ENCODE measurements around the gene NEDD4L. TPM values are rescaled to one million over a fixed set of nuclear protein-coding genes. Genes with fewer than 3 reads are reported as not detected.

NEDD4L gene
- total and polyA plus RNA-seq, 4 donors = 40.2 to 308 (median 148) TPM

DNA sequence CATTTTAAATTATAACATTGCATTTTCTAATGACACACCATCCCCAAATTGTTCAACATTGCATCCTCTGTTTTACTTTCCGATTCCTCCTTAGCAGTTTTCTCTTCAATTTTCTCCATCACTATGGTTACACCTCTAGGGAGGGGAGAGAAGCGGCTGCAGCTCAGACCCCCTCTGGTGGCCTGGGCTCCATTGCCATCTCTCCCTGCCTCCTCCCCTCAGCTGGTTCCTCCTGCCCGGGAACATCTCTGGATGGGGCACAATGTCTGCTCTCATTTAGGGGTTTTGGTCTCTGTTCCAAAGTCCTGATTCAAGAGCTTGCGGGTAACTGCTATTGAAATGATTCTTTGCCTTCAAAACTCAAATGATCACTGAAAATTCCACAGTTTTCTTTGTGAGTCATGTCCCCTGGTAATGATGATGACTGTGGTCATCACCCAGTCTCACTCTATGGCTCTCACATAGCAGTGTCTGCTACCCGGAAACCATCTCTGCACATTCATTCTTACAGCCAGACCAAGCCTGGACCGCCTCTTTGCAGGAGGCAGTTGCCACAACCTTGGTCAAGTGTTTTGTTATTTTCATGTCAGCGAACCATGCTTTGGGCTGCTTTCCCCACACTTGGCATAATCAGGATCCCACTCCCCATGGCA, 321.0 kb downstream of the NEDD4L start:
- 95 to 96% methylated on average over 7 of the region's 7 CpGs for WGBS, 2 donors
- DNase-seq (no peak), ATAC-seq (ENCODE audit: insufficient read depth, low FRiP score) (no peak)
- Histone ChIP-seq H3K27ac (ENCODE audit: low read depth in 1 of 2, low read length in 1 of 2) (no peak overlapping the region), H3K36me3 (ENCODE audit: control insufficient read depth in 4 of 4, insufficient read depth in 4 of 4, low read length in 4 of 4) (peaks cover 5 to 21% (median 14%) of the 10 kb centered on the region in 4 donors), H3K4me1 (ENCODE audit: control insufficient read depth in 5 of 5, insufficient read depth in 5 of 5, low read length in 5 of 5) (peaks cover 3 to 20% (median 8%) of the 10 kb centered on the region in 5 donors), H3K4me3 (no peak overlapping the region), H3K27me3 (ENCODE audit: control insufficient read depth in 3 of 3, insufficient read depth in 3 of 3, low read length in 2 of 3) (no peaks in the 10 kb centered on the region), H3K9ac (ENCODE audit: insufficient read depth in 1 of 2, low read length in 2 of 2) (no peak overlapping the region), H3K9me3 (ENCODE audit: control insufficient read depth in 4 of 4, insufficient read depth in 3 of 4, low read length in 3 of 4) (no peaks in the 10 kb centered on the region)
- TF ChIP-seq CTCF (IDR thresholded peaks at IDR 0.05; ENCODE audit: control extremely low read depth, extremely low read depth) = no peak

- Histone ChIP-seq H3K27me3 (ENCODE audit: control insufficient read depth in 3 of 3, insufficient read depth in 3 of 3, low read length in 2 of 3) (no peaks in the 10 kb centered on the region), H3K4me3 (no peak overlapping the region), H3K4me1 (ENCODE audit: control insufficient read depth in 5 of 5, insufficient read depth in 5 of 5, low read length in 5 of 5) (peaks cover 0 to 3% (median 0%) of the 10 kb centered on the region in 5 donors), H3K9ac (ENCODE audit: insufficient read depth in 1 of 2, low read length in 2 of 2) (no peak overlapping the region), H3K36me3 (ENCODE audit: control insufficient read depth in 4 of 4, insufficient read depth in 4 of 4, low read length in 4 of 4) (peaks cover 5 to 34% (median 20%) of the 10 kb centered on the region in 4 donors), H3K9me3 (ENCODE audit: control insufficient read depth in 4 of 4, insufficient read depth in 3 of 4, low read length in 3 of 4) (no peaks in the 10 kb centered on the region), H3K27ac (ENCODE audit: low read depth in 1 of 2, low read length in 1 of 2) (no peak overlapping the region)
- DNase-seq = no peak
- TF ChIP-seq CTCF (IDR thresholded peaks at IDR 0.05; ENCODE audit: control extremely low read depth, extremely low read depth) = no peak
- WGBS, 2 donors = 94 to 95% methylated on average over 9 of the region's 9 CpGs
- no peak for ATAC-seq (ENCODE audit: insufficient read depth, low FRiP score)
Observed at GRCh38 chr18:58367425-58368140, 323.6 kb downstream of the NEDD4L start.

DNA sequence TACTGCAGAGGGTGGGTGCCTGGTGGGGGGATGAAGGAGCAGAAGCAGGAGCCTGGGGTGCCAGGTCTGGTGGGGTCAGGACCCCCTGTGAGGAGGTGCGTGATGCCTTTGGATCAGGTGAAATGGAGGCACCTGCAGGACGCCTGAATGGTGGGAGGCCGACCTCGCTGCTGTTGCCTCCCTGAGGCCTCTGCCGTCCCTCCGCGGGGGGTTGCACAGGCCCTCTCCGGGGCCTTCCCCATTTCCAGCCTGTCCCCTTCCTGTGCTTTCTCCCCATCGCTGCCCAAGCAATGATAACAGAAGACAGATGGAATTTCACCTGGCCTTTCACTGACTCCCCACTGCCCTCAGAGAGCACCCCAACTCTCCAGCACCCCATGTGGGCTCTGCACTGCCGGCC, 325.6 kb downstream of the NEDD4L start:
- no peak for TF ChIP-seq CTCF (IDR thresholded peaks at IDR 0.05; ENCODE audit: control extremely low read depth, extremely low read depth)
- Histone ChIP-seq H3K4me1 (ENCODE audit: control insufficient read depth in 5 of 5, insufficient read depth in 5 of 5, low read length in 5 of 5) (no peaks in the 10 kb centered on the region), H3K27ac (ENCODE audit: low read depth in 1 of 2, low read length in 1 of 2) (no peak overlapping the region), H3K36me3 (ENCODE audit: control insufficient read depth in 4 of 4, insufficient read depth in 4 of 4, low read length in 4 of 4) (peaks cover 9 to 46% (median 23%) of the 10 kb centered on the region in 4 donors), H3K9me3 (ENCODE audit: control insufficient read depth in 4 of 4, insufficient read depth in 3 of 4, low read length in 3 of 4) (no peaks in the 10 kb centered on the region), H3K4me3 (no peak overlapping the region), H3K9ac (ENCODE audit: insufficient read depth in 1 of 2, low read length in 2 of 2) (no peak overlapping the region), H3K27me3 (ENCODE audit: control insufficient read depth in 3 of 3, insufficient read depth in 3 of 3, low read length in 2 of 3) (no peaks in the 10 kb centered on the region)
- 97 to 100% methylated on average over 10 of the region's 10 CpGs for WGBS, 2 donors
- DNase-seq = no peak
- no peak for ATAC-seq (ENCODE audit: insufficient read depth, low FRiP score)

All from lung (tissue), 12 donors.